Heart left ventricle (tissue), 16 donors: ENCODE results near the gene ALMS1. TPM values are rescaled to one million over a fixed set of nuclear protein-coding genes. Genes with fewer than 3 reads are reported as not detected.
"Not testable (repeated sequence)": the region's sequence is repeated elsewhere in the genome, so short reads cannot be mapped to it uniquely, and the experiment has no call there.

Source experiments
- ATAC-seq, 4 donors: fragments of 200-7000 bp; cut with Tn5 transposase; one replicate each; pipeline ENCODE4 v1.9.1; 2020 to 2022; ENCODE audit warnings: moderate library complexity in 4 of 4, mild to moderate bottlenecking in 3 of 4, moderate number of reproducible peaks in 1 of 4
- DNase-seq, 5 donors: peaks; one replicate each; pipeline ENCODE4 v3.0.0-alpha.2; 2020
- H3K27ac ChIP-seq, 12 donors: fragments of 200-600 bp; sonication (generic) in 4 of 12; one replicate each; pipeline versions ENCODE4 v1.5.0 to v1.8.0; 2016 to 2022; ENCODE audit warnings: mild to moderate bottlenecking in 2 of 12
- H3K27me3 ChIP-seq, 9 donors: fragments of 200-600 bp; sonication (generic) in 2 of 9; one replicate each; pipeline versions ENCODE4 v1.5.1 to v1.8.0; 2016 to 2022; ENCODE audit warnings: mild to moderate bottlenecking in 3 of 9
- H3K36me3 ChIP-seq, 9 donors: fragments of 200-600 bp; sonication (generic) in 2 of 9; one replicate each; pipeline versions ENCODE4 v1.5.0 to v1.8.0; 2018 to 2022; ENCODE audit warnings: mild to moderate bottlenecking in 2 of 9
- H3K4me1 ChIP-seq, 12 donors: fragments of 200-600 bp; sonication (generic) in 4 of 12; one replicate each; pipeline versions ENCODE4 v1.5.0 to v1.8.0; 2016 to 2022; ENCODE audit warnings: mild to moderate bottlenecking in 3 of 12
- H3K4me3 ChIP-seq, 12 donors: fragments of 200-600 bp; sonication (generic) in 4 of 12; one replicate each; pipeline versions ENCODE4 v1.5.0 to v1.8.0; 2017 to 2022; ENCODE audit warnings: mild to moderate bottlenecking in 9 of 12, moderate library complexity in 4 of 12
- H3K9me3 ChIP-seq, 12 donors: fragments of 200-600 bp; sonication (generic) in 4 of 12; one replicate each; pipeline versions ENCODE4 v1.5.0 to v1.8.0; 2016 to 2022; ENCODE audit warnings: mild to moderate bottlenecking in 1 of 12
- POLR2A ChIP-seq, 2 donors: fragments of 450-650 bp; IDR thresholded peaks; one replicate each; pipeline ENCODE4 v1.6.1; 2017; ENCODE audit warnings: antibody characterized with exemption in 2 of 2, mild to moderate bottlenecking in 2 of 2, moderate library complexity in 2 of 2
- WGBS, 4 donors: extraction: QIAGEN DNeasy Blood & Tissue Kit in 2 of 4; methylation state at CpG; one replicate each; pipeline versions ENCODE4 v1.1.5 to v1.1.7; 2013 to 2018; 5-methylcytosine and 5-hydroxymethylcytosine counted together
- intact Hi-C, 10 donors: fragments of 100-400 bp; cut with DNase I; formaldehyde crosslinking; loops; one replicate each; pipeline versions ENCODE4 v1.11.1 to v1.14.2; 2022
- polyA plus RNA-seq, 2 donors: library from polyadenylated mRNA; stranded (reverse); fragments of 200-250 nt; gene quantifications; one replicate each; pipeline ENCODE4 v1.2.3, GENCODE V29; 2013
- total RNA-seq, 9 donors: library from RNA; depleted of rRNA in 2 of 9; stranded (reverse); fragments of >200 nt in 2 of 9; fragmentation: NEBNext Ultra II Directional in 3 of 9; extraction: Animal tissue kit (Norgen Biotek cat#: 25700) in 3 of 9; gene quantifications; one replicate each; pipeline versions ENCODE4 v1.1.0 to v1.2.4, GENCODE V29; 2016 to 2023
- TF ChIP-seq, protein P1 (sequence below), 12 donors: fragments of 200-600 bp; sonication (generic) in 4 of 12; IDR thresholded peaks; one replicate each; pipeline versions ENCODE4 v1.5.0 to v1.8.0; 2018 to 2022; ENCODE audit warnings: antibody characterized with exemption in 12 of 12, mild to moderate bottlenecking in 5 of 12
- donor health status: ischemic (EF 13 %, LVEDD 7.1; RV severe dilation, severe dysfunction).
- donor health status: healthy with polysubstance abuse.
- donor health status: DM: no; HTN: yes; CAD: no.
- donor health status: DM: no; HTN: no; CAD: no.
- donor health status: ischemic (EF 25% LVEDD 6.9; RV normal size, moderate dysfunction).
- donor health status: ischemic (EF 25% LVEDD 5.7; RV mildly dilated, moderate dysfunction).
- donor health status: healthy.
- donor health status: DM: yes; HTN: yes; CAD: no.
- donor health status: ischemic (EF 35%, LVEDD 5.7; RV mildly dilated, moderate dysfunction).
- donor health status: nonischemic (EF 11% LVEDD 7.7; RV severe dilation, severe dysfunction).
- donor health status: DM: yes; HTN: yes; CAD: no.
- donor health status: PGD.
- donor health status: ischemic (EF 29% LVEDD 5.4; RV normal size, mild dysfunction).
- donor health status: nonischemic (EF 23%, LVEDD 6.1; RV moderate dilation, normal function).

Gene ALMS1
- total and polyA plus RNA-seq, 11 donors, result 2.5 to 21.4 (median 9.4) TPM

DNA sequence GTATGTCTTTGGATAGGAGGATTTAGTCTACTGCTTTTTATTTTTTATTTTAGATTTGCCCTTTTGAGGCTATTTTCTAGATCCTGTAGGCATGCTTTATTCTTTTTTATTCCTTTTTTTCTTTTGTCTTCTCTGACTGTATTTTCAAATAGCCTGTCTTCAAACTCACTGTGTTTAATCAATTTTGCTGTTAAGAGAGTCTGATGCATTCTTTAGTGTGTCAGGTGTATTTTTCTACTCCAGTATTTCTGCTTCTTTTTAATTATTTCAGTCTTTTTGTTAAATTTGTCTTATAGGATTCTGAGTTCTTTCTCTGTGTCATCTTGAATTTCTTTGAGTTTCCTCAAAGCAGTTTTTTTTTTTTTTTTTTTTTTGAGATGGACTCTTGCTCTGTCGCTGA, 143.1 kb downstream of the ALMS1 start:
- H3K27ac ChIP-seq, result no peak overlapping the region
- WGBS, 4 donors, result 97 to 100% (median 100%) methylated on average over 1 of the region's 1 CpG
- H3K27me3 ChIP-seq, result no peaks in the 10 kb centered on the region
- TF ChIP-seq, protein P1, sequence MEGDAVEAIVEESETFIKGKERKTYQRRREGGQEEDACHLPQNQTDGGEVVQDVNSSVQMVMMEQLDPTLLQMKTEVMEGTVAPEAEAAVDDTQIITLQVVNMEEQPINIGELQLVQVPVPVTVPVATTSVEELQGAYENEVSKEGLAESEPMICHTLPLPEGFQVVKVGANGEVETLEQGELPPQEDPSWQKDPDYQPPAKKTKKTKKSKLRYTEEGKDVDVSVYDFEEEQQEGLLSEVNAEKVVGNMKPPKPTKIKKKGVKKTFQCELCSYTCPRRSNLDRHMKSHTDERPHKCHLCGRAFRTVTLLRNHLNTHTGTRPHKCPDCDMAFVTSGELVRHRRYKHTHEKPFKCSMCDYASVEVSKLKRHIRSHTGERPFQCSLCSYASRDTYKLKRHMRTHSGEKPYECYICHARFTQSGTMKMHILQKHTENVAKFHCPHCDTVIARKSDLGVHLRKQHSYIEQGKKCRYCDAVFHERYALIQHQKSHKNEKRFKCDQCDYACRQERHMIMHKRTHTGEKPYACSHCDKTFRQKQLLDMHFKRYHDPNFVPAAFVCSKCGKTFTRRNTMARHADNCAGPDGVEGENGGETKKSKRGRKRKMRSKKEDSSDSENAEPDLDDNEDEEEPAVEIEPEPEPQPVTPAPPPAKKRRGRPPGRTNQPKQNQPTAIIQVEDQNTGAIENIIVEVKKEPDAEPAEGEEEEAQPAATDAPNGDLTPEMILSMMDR (IDR thresholded peaks at IDR 0.05), result no peak
- TF ChIP-seq POLR2A (IDR thresholded peaks at IDR 0.05), result no peak
- peaks cover 0 to 61% (median 20%) of the 10 kb centered on the region in 12 donors for H3K9me3 ChIP-seq
- H3K4me1 ChIP-seq, result no peaks in the 10 kb centered on the region
- H3K36me3 ChIP-seq, result peaks cover 0 to 61% (median 13%) of the 10 kb centered on the region in 9 donors
- intact Hi-C loops, result no loop called here
- DNase-seq (no peak), ATAC-seq (no peak)
- no peak overlapping the region for H3K4me3 ChIP-seq

DNA sequence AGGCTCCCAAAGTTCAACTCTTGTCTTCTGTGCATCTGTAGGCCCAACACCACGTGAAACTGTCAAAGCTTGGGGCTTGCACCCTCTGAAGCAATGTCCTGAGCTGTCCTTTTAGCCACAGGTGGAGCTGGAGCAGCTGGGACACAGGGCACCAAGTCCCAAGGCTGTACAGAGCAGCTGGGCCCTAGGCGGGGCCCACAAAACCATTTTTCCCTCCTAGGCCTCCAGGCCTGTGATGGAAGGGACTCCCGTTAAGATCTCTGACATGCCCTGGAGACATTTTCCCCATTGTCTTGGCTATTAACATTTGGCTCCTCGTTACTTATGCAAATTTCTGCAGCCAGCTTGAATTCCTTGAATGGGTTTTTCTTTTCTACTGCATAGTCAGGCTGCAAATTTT, 145.1 kb downstream of the ALMS1 start:
- intact Hi-C loops, DNase-seq, H3K4me3 ChIP-seq, H3K27me3 ChIP-seq, H3K4me1 ChIP-seq, ATAC-seq, H3K27ac ChIP-seq: not testable (repeated sequence)
- peaks cover 0 to 60% (median 13%) of the 10 kb centered on the region in 9 donors for H3K36me3 ChIP-seq
- WGBS, 4 donors, result 92 to 95% (median 93%) methylated on average over 3 to 4 of the region's 4 CpGs
- H3K9me3 ChIP-seq, result peaks cover 0 to 40% (median 15%) of the 10 kb centered on the region in 12 donors

DNA sequence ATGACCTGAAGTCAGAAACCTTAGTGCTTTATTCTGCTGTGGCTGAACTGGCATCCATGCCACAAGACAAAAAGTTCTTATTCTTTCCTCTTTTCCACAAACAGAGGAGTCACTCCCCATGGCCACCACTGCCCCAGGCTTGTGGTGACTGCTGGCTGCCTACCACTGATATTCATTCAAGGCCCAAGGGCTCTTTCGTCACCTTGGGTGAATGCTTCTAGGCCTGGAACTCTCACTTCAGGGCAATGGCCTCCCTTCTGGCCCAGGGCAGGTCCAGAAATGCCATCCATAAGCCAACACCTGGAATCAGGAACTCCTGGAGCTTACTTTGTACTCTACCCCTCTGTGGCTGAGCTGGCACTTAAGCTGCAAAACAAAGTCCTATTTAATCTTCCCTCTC, 146.7 kb downstream of the ALMS1 start:
- WGBS, 4 donors, result 85 to 97% (median 94%) methylated on average over 1 of the region's 1 CpG
- peaks cover 0 to 24% (median 5%) of the 10 kb centered on the region in 12 donors for H3K9me3 ChIP-seq
- no peak for TF ChIP-seq POLR2A (IDR thresholded peaks at IDR 0.05)
- TF ChIP-seq, protein P1 (IDR thresholded peaks at IDR 0.05), result no peak
- no peaks in the 10 kb centered on the region for H3K4me1 ChIP-seq
- no peak overlapping the region for H3K4me3 ChIP-seq
- no peak for ATAC-seq
- H3K36me3 ChIP-seq, result peaks cover 0 to 66% (median 14%) of the 10 kb centered on the region in 9 donors
- H3K27me3 ChIP-seq, result no peaks in the 10 kb centered on the region
- intact Hi-C loops, result no loop called here
- no peak overlapping the region for H3K27ac ChIP-seq
- DNase-seq, result no peak

DNA sequence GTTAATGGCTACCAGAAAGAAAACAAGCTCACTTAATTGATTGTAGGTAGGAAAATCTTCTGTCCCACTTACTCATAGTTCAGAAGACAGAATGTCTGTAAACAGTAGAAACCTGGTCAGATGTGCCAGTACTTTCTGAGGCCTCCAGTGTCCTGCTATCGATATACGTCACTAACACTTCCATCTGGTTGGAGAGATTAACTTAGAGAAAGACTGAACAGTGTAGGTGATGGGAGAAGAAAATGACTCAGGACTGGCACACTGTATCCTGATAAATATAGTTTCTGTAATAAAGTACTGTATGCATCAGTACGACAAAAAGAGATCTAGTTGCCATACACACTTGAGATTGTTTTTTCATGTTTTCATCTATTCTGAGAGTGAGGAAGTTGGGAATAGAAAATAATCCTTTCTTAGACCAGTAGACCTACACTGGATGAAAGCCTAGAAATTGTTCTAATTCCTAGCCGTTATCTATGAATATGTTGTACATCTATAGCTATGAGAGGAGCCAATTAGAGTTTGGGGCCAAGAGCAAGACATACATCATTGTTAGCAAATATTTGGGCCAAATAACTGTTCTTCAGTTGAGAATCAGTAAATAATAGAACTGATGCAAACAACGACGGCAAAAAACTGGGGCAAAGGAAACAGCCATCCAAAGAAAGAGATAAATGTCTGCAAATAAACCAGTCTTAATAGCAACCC, 150.7 kb downstream of the ALMS1 start:
- no peaks in the 10 kb centered on the region for H3K4me1 ChIP-seq
- no peak overlapping the region for H3K27ac ChIP-seq
- no peak for TF ChIP-seq POLR2A (IDR thresholded peaks at IDR 0.05)
- TF ChIP-seq, protein P1 (IDR thresholded peaks at IDR 0.05), result no peak
- intact Hi-C loops, result no loop called here
- ATAC-seq (no peak), DNase-seq (no peak)
- WGBS, 4 donors, result 91 to 93% (median 92%) methylated on average over 6 of the region's 6 CpGs
- H3K36me3 ChIP-seq, result peaks cover 2 to 64% (median 25%) of the 10 kb centered on the region in 9 donors
- H3K27me3 ChIP-seq, result no peaks in the 10 kb centered on the region
- no peak overlapping the region for H3K4me3 ChIP-seq
- peaks cover 0 to 17% (median 3%) of the 10 kb centered on the region in 12 donors for H3K9me3 ChIP-seq

DNA sequence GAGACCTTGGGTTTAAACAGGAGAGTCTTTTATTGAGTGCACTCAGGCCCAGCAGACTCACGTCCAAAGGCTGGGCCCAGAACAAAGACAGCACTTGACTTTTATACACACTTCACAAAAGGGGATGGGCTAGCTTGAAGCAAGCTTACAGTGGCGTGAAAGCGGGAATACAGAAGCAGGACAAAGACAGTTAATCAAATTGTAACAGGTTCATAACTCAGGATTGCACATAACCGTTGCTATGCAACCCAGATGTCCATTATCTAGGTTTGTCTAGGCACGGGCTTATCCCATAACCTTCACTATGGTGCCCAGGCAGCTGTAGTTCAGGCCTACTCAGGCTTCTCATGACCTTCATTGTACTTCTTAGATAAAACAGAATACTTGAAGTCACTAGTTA, 175.2 kb downstream of the ALMS1 start:
- ATAC-seq, H3K27me3 ChIP-seq, DNase-seq, H3K9me3 ChIP-seq, H3K27ac ChIP-seq, intact Hi-C loops, H3K4me3 ChIP-seq, H3K4me1 ChIP-seq: not testable (repeated sequence)
- H3K36me3 ChIP-seq, result peaks cover 0 to 51% (median 13%) of the 10 kb centered on the region in 9 donors
- 73 to 75% (median 73%) methylated on average over 5 of the region's 5 CpGs for WGBS, 4 donors
